ENCODE data around the gene METTL23. TPM values are rescaled to one million over a fixed set of nuclear protein-coding genes. Genes with fewer than 3 reads are reported as not detected.
"Not testable (repeated sequence)": the region's sequence is repeated elsewhere in the genome, so short reads cannot be mapped to it uniquely, and the experiment has no call there.

Gene METTL23
- total RNA-seq, 2 donors from 2014 or later, result 39.5 to 47.9 TPM

- DNase-seq (ENCODE audit: low spot score), result no peak
- WGBS, result 95% methylated on average over 8 of the region's 8 CpGs
- no peaks in the 10 kb centered on the region for H3K9me3 ChIP-seq
- H3K27ac ChIP-seq, result no peak overlapping the region
- TF ChIP-seq POLR2AphosphoS5 (IDR thresholded peaks at IDR 0.05), result no peak
- TF ChIP-seq POLR2A (IDR thresholded peaks at IDR 0.05), result no peak
- TF ChIP-seq CTCF (IDR thresholded peaks at IDR 0.05), result no peak
- no peak overlapping the region for H3K4me3 ChIP-seq
- peaks cover 22 to 24% of the 10 kb centered on the region in 2 donors for H3K36me3 ChIP-seq
- H3K27me3 ChIP-seq (replicated peaks; ENCODE audit: insufficient read depth), result no peaks in the 10 kb centered on the region
- intact Hi-C loops (cut with DNase I), result no loop called here
- H3K4me1 ChIP-seq (replicated peaks), result peaks cover 12% of the 10 kb centered on the region
These were observed 4.4 kb upstream of the METTL23 start for GRCh38 chr17:76722279-76722678.

GRCh38 chr17:76722977-76723376, 3.7 kb upstream of the METTL23 start:
- H3K4me3 ChIP-seq; H3K9me3 ChIP-seq; H3K27ac ChIP-seq; H3K27me3 ChIP-seq (replicated peaks; ENCODE audit: insufficient read depth); DNase-seq (ENCODE audit: low spot score); intact Hi-C loops (cut with DNase I): not testable (repeated sequence)
- H3K36me3 ChIP-seq, result peaks cover 21 to 22% of the 10 kb centered on the region in 2 donors
- WGBS, result 94% methylated on average over 8 of the region's 8 CpGs
- peaks cover 19% of the 10 kb centered on the region for H3K4me1 ChIP-seq (replicated peaks)

GRCh38 chr17:76723812-76724211, 2.8 kb upstream of the METTL23 start:
- H3K27ac ChIP-seq, result no peak overlapping the region
- WGBS, result 95% methylated on average over 9 of the region's 9 CpGs
- no peaks in the 10 kb centered on the region for H3K9me3 ChIP-seq
- TF ChIP-seq POLR2A (IDR thresholded peaks at IDR 0.05) (no peak), POLR2AphosphoS5 (IDR thresholded peaks at IDR 0.05) (no peak), CTCF (IDR thresholded peaks at IDR 0.05) (no peak)
- H3K36me3 ChIP-seq, result peaks cover 21 to 22% of the 10 kb centered on the region in 2 donors
- peaks cover 21% of the 10 kb centered on the region for H3K4me1 ChIP-seq (replicated peaks)
- H3K4me3 ChIP-seq, result no peak overlapping the region
- no peak for DNase-seq (ENCODE audit: low spot score)
- H3K27me3 ChIP-seq (replicated peaks; ENCODE audit: insufficient read depth), result no peaks in the 10 kb centered on the region
- intact Hi-C loops (cut with DNase I), result no loop called here

- no peaks in the 10 kb centered on the region for H3K27me3 ChIP-seq (replicated peaks; ENCODE audit: insufficient read depth)
- no peaks in the 10 kb centered on the region for H3K9me3 ChIP-seq
- peaks cover 21% of the 10 kb centered on the region for H3K4me1 ChIP-seq (replicated peaks)
- H3K27ac ChIP-seq, result peak overlapping the region; percentile 99 to 100
- intact Hi-C loops (cut with DNase I), result loop anchor here (1.0 to 5.0 kb wide), 2 partner anchors 16 to 38 kb away; no protein-coding TSS in a partner anchor
- peak overlapping the region; percentile 94 to 98 for H3K4me3 ChIP-seq
- no peak for TF ChIP-seq CTCF (IDR thresholded peaks at IDR 0.05)
- peak; percentile 62 for TF ChIP-seq POLR2AphosphoS5 (IDR thresholded peaks at IDR 0.05)
- peak; percentile 43 for TF ChIP-seq POLR2A (IDR thresholded peaks at IDR 0.05)
- peaks cover 8 to 13% of the 10 kb centered on the region in 2 donors for H3K36me3 ChIP-seq
- DNase-seq (ENCODE audit: low spot score), result peak; percentile 74
- WGBS, result 3% methylated on average over 23 of the region's 38 CpGs
These were observed 934 bp upstream of the METTL23 start for GRCh38 chr17:76725580-76726230.

GRCh38 chr17:76726231-76726775, 336 bp upstream of the METTL23 start, which contains the start of gene JMJD6:
Gene JMJD6, minus strand, starts transcription at chr17:76726606. Its CDS starts 131 bp downstream, at chr17:76726475.
- intact Hi-C loops (cut with DNase I), result loop anchor here (1.0 to 5.0 kb wide), 2 partner anchors 17 to 39 kb away; no protein-coding TSS in a partner anchor
- under 1% methylated on average over 34 of the region's 60 CpGs for WGBS

More at GRCh38 chr17:76726231-76726775, 336 bp upstream of the METTL23 start, which contains the start of gene JMJD6:
- Histone ChIP-seq H3K36me3 (peaks cover 6 to 8% of the 10 kb centered on the region in 2 donors), H3K27me3 (replicated peaks; ENCODE audit: insufficient read depth) (no peaks in the 10 kb centered on the region), H3K27ac (peak within 1 kb of the TSS; percentile 99 to 100), H3K4me1 (replicated peaks) (peaks cover 21% of the 10 kb centered on the region), H3K4me3 (peak within 1 kb of the TSS; percentile 94 to 98), H3K9me3 (no peaks in the 10 kb centered on the region)
- TF ChIP-seq POLR2AphosphoS5 (IDR thresholded peaks at IDR 0.05), result peak; percentile 97
- peak; percentile 96 for TF ChIP-seq POLR2A (IDR thresholded peaks at IDR 0.05)
- no peak for TF ChIP-seq CTCF (IDR thresholded peaks at IDR 0.05)
- DNase-seq (ENCODE audit: low spot score), result peak; percentile 97
